BLaER1 (cell line): Measurements from ENCODE around the gene FAM228B.
"Not testable (repeated sequence)": the region's sequence is repeated elsewhere in the genome, so short reads cannot be mapped to it uniquely, and the experiment has no call there.

Experiments used
- H3K27ac ChIP-seq: shearing (Covaris generic); formaldehyde crosslinking; 2 replicates; pipeline ENCODE4 v1.8.1; 2022
- H3K27me3 ChIP-seq: shearing (Covaris generic); formaldehyde crosslinking; 2 replicates; pipeline ENCODE4 v1.8.1; 2022
- H3K36me3 ChIP-seq: shearing (Covaris generic); formaldehyde crosslinking; 2 replicates; pipeline ENCODE4 v1.8.1; 2022
- H3K4me1 ChIP-seq: shearing (Covaris generic); formaldehyde crosslinking; 2 replicates; pipeline ENCODE4 v1.8.1; 2022
- H3K4me2 ChIP-seq: shearing (Covaris generic); formaldehyde crosslinking; 2 replicates; pipeline ENCODE4 v1.8.1; 2022
- H3K4me3 ChIP-seq: shearing (Covaris generic); formaldehyde crosslinking; 2 replicates; pipeline ENCODE4 v1.8.1; 2022
- H3K9ac ChIP-seq: shearing (Covaris generic); formaldehyde crosslinking; 2 replicates; pipeline ENCODE4 v1.8.1; 2022
- H3K9me3 ChIP-seq: shearing (Covaris generic); formaldehyde crosslinking; 2 replicates; pipeline ENCODE4 v1.8.1; 2022
- H4K20me1 ChIP-seq: shearing (Covaris generic); formaldehyde crosslinking; 2 replicates; pipeline ENCODE4 v1.8.1; 2022
- Cebpa-rat ChIP-seq: shearing (Covaris generic); IDR thresholded peaks from 2 replicates; pipeline ENCODE4 v1.8.1; 2022

The FAM228B gene

DNA sequence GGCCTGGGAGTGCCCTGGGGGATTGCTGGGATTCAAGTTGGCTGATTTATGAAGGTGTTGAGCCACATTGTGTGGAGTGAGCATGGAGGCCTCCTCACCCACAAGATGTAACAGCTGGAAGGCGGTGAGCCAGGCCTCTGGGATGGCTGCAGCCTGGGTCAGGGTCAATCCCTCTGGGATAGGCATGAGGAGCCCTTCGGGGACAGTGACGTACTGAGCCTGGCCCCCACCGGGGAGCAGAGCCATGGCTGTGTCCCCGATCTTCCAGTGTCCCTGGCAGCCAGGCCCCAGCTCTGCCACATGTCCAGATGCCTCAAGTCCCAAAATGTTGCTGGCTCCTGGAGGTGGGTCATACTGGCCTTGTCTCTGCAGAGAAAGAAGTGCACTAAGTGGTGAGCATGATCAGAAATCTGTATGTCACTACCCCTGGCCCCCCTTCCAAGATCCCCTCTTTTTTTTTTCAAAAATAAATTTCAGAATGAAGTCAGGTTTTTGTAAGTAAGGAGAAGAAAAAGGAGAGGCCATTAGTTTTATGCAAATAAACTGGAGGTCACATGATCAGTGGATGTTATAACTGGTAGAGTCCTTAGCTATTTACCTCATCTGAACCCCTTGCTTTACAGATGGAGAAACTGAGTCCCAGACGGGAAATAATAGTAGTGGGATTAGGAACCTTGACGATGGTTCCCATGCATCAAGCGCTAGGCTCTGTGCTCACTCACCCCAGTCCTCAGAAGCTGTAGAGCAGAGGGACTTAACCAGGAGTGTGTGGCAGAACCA is 40.3 kb upstream of the FAM228B start:
- Histone ChIP-seq H3K9ac (no peak overlapping the region), H3K27me3 (no peaks in the 10 kb centered on the region), H3K4me3 (no peak overlapping the region; the same call in 1 of the 2 replicates), H3K9me3 (no peaks in the 10 kb centered on the region), H3K4me1 (peaks cover 26% of the 10 kb centered on the region), H3K4me2 (peak overlapping the region; percentile 92), H3K27ac (peak overlapping the region; percentile 69; the same call in 1 of the 2 replicates), H4K20me1 (no peaks in the 10 kb centered on the region), H3K36me3 (peaks cover 40% of the 10 kb centered on the region)
- TF ChIP-seq Cebpa-rat: no peak

DNA sequence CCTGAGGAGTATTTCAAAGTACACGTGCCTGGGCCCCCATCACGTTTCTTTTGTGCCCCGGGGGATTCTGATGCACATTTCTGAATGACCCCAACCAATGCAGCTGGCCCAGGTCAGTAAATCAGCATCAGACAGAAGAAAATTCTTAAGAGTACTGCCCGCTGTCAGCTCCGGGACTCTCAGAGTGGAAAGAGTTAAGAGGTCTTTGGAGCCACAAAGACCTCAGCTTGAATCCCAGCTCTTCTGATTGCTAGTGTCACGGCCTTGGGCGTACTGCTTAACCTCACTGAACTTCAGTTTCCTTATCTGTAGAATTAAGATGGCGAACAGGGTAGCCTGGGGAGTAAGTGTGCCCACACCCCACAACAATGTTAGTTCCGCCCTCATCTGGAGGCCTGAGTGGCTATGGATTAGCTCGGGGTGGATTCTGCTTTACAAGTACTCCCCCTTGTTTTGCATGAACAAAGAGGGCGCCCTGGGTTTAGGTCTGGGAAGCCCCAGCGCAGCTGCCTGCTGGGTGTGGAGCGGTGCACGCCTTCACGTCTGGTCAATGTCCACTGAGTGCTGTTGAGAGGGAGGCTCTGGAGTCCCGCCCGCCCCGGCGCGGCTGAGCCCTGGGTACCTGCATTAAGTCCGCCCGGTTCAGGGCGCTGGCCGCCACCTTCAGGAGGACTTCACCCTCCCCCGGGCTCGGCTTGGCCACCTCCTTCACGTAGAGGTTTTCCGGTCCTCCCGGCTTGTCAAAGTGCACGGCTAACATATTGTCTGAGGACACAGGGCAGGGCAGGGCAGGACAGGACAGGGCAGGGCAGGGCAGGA is 39.5 kb upstream of the FAM228B start:
- H3K9me3 ChIP-seq: no peaks in the 10 kb centered on the region
- H3K36me3 ChIP-seq: peaks cover 48% of the 10 kb centered on the region
- H3K27ac ChIP-seq: peak overlapping the region; percentile 69
- peaks cover 18% of the 10 kb centered on the region for H3K4me1 ChIP-seq
- peak overlapping the region; percentile 81 for H3K9ac ChIP-seq
- H3K27me3 ChIP-seq: no peaks in the 10 kb centered on the region
- peak overlapping the region; percentile 92 for H3K4me2 ChIP-seq
- H3K4me3 ChIP-seq: peak overlapping the region; percentile 73
- TF ChIP-seq Cebpa-rat: no peak
- no peaks in the 10 kb centered on the region for H4K20me1 ChIP-seq

DNA sequence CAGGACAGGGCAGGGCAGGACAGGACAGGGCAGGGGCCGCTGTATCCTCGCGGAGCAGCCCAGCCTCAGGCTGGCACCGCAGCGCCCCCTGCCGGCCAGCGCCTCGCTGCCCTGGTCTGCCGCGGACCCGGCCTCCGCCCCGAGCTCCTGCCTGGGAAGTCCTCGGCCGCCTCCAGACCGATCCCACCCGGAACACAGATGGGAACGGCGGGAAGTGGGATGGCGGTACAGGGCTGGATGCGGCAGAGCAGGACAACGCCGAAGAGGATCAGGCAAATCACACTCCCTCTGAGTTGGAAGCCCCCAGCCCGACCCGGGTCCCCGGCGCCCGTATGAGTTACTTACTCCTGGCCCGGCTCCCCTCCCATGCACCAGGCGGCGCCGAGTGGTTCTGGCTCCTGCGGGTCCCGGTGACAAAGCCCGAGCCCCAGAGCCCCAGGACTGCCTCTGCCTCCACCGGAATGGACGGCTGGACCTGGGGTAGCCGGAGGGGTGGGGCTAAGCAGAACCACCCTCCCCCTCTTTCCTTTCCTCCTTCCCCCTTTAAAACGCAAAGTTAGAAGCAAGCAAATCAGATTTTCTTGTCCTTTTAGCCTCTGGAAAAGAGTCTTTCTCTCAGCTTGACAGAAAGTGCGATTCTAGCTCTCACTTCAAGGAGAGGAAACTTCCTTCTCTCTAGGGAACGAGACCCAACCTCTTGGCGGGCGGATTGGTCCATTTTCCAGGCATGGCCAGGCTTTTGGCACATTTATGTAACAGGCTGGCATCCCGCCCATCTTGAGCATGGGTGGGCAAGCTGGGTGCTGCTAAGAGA is 38.7 kb upstream of the FAM228B start, which contains the start of gene TP53I3:
Gene TP53I3 (minus strand): TSS at position 449 of the 814 bp plus-strand sequence. CDS start 508 bp downstream, outside the sequence.
- peak within 1 kb of the TSS; percentile 69 for H3K27ac ChIP-seq
- no peak for TF ChIP-seq Cebpa-rat

DNA sequence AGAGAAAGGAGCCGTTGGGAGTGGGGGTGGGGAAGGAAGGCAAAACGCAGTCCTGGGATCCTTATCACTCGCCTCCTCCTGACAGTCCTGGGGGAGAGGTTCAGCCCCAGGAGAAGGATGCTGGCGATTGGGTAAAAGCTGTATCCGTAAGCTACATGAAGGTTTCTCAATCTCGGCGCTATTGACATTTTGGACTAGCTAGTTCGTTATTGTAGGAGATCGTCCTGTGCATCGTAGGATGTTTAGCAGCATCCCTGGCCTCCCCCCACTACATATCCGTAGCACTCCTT is 38.1 kb upstream of the FAM228B start:
- no peak overlapping the region; the same call in 1 of the 2 replicates for H3K27ac ChIP-seq
- no peaks in the 10 kb centered on the region for H3K9me3 ChIP-seq
- no peaks in the 10 kb centered on the region for H3K27me3 ChIP-seq
- H4K20me1 ChIP-seq: no peaks in the 10 kb centered on the region
- H3K36me3 ChIP-seq: peaks cover 51% of the 10 kb centered on the region
- peak overlapping the region; percentile 92 for H3K4me2 ChIP-seq
- TF ChIP-seq Cebpa-rat: no peak
- H3K9ac ChIP-seq: peak overlapping the region; percentile 81
- peak overlapping the region; percentile 73 for H3K4me3 ChIP-seq
- peaks cover 18% of the 10 kb centered on the region for H3K4me1 ChIP-seq

More for the DNA sequence above, 38.7 kb upstream of the FAM228B start, which contains the start of gene TP53I3:
- H3K9ac ChIP-seq: peak within 1 kb of the TSS; percentile 81
- H3K27me3 ChIP-seq: no peaks in the 10 kb centered on the region
- H3K9me3 ChIP-seq: no peaks in the 10 kb centered on the region
- peaks cover 18% of the 10 kb centered on the region for H3K4me1 ChIP-seq
- no peaks in the 10 kb centered on the region for H4K20me1 ChIP-seq
- H3K4me2 ChIP-seq: peak within 1 kb of the TSS; percentile 92
- H3K36me3 ChIP-seq: peaks cover 53% of the 10 kb centered on the region
- H3K4me3 ChIP-seq: peak within 1 kb of the TSS; percentile 73

DNA sequence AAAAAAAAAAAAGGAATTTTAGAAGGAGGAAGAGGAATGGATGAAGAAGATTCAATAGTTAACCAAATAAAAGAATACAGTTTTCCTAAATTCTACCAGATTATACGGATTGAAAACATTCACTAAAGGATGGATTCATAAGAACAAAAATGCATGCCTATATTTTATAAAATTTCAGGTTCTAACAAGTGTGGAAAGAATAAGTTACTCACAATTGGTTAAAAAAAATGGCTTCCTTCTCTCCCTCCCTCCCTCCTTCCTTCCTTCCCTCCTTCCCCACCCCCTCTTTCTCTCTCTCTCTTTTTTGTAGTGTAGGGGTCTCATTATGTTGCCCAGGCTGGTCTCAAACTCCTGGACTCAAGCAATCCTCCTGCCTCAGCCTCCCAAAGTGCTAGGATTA is 37.0 kb upstream of the FAM228B start:
- no peak for TF ChIP-seq Cebpa-rat
- Histone ChIP-seq H3K9ac (no peak overlapping the region), H3K27me3 (no peaks in the 10 kb centered on the region), H3K4me3 (no peak overlapping the region), H3K9me3 (no peaks in the 10 kb centered on the region), H3K27ac (no peak overlapping the region), H4K20me1 (no peaks in the 10 kb centered on the region), H3K4me2 (no peak overlapping the region), H3K4me1 (peaks cover 18% of the 10 kb centered on the region), H3K36me3 (peaks cover 43% of the 10 kb centered on the region)

DNA sequence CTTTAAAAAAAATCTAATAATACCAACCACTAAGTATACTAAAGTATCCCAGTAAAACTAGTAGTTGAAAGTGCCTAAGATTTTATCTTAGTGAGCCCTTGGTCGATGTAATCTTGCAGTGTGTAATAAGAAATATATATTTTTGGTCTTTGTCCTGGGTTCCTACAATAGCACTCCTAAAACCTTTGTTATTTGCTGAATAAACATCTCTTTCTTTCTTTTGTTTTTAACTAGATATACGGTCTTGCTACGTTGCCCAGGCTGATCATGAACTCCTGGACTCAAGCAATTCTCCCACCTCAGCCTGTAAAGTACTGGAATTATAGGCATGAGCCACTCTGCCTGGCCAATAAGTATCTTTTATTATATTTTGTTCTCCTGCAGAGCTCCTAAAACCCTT is 36.2 kb upstream of the FAM228B start:
- TF ChIP-seq Cebpa-rat: no peak
- Histone ChIP-seq H3K27me3 (no peaks in the 10 kb centered on the region), H3K4me3 (no peak overlapping the region), H3K4me2 (no peak overlapping the region), H3K4me1 (peaks cover 18% of the 10 kb centered on the region), H3K27ac (no peak overlapping the region), H3K9me3 (no peaks in the 10 kb centered on the region), H3K9ac (no peak overlapping the region), H4K20me1 (no peaks in the 10 kb centered on the region), H3K36me3 (peaks cover 35% of the 10 kb centered on the region)

DNA sequence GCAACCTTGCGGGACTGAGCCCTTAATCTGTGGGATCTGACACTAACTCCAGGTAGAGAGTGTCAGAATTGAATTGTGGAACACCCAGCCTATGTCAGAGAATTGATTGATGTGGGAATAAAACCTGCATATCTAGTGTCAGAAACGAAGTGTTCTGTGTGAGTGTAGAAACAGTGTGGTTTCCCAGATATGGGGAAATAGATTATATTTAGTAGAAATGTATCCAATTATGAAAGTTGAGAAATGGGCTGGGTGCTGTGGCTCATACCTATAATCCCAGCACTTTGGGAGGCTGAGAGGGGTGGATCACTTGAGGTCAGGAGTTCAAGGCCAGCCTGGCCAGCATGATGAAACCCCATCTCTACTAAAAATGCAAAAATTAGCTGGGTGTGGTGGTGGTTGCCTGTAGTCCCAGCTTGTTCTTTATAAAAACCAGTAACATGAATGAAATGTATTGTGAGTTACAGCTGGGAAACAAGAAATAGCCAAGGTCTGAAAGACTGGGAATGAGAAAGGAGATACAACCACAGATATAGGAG is 34.4 kb upstream of the FAM228B start:
- H3K27me3 ChIP-seq: no peaks in the 10 kb centered on the region
- H3K4me2 ChIP-seq: no peak overlapping the region
- no peak for TF ChIP-seq Cebpa-rat
- no peak overlapping the region for H3K9ac ChIP-seq
- no peaks in the 10 kb centered on the region for H3K9me3 ChIP-seq
- H3K4me1 ChIP-seq: peaks cover 9% of the 10 kb centered on the region
- no peak overlapping the region for H3K27ac ChIP-seq
- peaks cover 34% of the 10 kb centered on the region; the same call in 1 of the 2 replicates for H3K36me3 ChIP-seq
- no peak overlapping the region for H3K4me3 ChIP-seq
- no peaks in the 10 kb centered on the region for H4K20me1 ChIP-seq

DNA sequence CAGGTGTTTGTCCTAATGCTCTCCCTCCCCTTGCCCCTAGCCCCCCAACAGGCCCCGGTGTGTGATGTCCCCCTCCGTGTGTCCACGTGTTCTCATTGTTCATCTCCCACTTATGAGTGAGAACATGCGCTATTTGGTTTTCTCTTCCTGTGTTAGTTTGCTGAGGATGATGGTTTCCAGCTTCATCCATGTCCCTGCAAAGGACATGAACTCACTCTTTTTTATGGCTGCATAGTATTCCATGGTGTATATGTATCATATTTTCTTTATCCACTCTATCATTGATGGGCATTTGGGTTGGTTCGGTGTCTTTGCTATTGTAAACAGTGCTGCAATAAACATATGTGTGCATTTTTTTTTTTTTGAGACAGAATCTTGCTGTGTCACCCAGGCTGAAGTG is 30.0 kb upstream of the FAM228B start:
- not testable (repeated sequence) for H3K9ac ChIP-seq, H3K4me1 ChIP-seq, H3K4me2 ChIP-seq, H3K9me3 ChIP-seq, H3K4me3 ChIP-seq, H4K20me1 ChIP-seq, H3K27ac ChIP-seq, H3K27me3 ChIP-seq
- H3K36me3 ChIP-seq: peaks cover 52% of the 10 kb centered on the region

DNA sequence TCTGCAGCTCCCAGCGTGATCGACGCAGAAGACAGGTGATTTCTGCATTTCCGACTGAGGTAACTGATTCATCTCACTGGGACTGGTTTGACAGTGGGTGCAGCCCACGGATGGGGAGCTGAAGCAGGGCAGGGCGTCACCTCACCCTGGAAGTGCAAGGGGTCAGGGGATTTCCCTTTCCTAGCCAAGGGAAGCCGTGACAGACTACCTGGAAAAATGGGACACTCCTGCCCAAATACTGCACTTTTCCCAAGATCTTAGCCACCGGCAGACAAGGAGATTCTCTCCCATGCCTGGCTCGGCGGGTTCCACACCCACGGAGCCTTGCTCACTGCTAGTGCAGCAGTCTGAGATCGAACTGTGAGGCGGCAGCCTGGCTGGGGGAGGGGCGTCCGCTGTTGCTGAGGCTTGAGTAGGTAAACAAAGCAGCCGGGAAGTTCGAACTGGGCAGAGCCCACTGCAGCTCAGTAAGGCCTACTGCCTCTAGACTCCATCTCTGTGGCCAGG is 28.0 kb upstream of the FAM228B start:
- H3K9me3 ChIP-seq, H3K4me1 ChIP-seq, H3K9ac ChIP-seq, H3K4me3 ChIP-seq, H3K27me3 ChIP-seq, H4K20me1 ChIP-seq, H3K27ac ChIP-seq, H3K4me2 ChIP-seq: not testable (repeated sequence)
- H3K36me3 ChIP-seq: peaks cover 35% of the 10 kb centered on the region

DNA sequence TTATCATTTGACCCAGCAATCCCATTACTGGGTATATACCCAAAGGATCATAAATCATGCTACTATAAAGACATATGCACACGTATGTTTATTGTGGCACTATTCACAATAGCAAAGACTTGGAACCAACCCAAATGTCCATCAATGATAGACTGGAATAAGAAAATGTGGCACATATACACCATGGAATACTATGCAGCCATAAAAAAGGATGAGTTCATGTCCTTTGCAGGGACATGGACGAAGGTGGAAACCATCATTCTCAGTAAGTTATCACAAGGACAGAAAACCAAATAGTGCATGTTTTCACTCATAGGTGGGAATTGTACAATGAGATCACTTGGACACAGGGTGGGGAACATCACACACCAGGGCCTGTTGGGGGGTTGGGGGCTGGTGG is 22.5 kb upstream of the FAM228B start:
- peaks cover 16% of the 10 kb centered on the region for H3K9me3 ChIP-seq
- H3K27me3 ChIP-seq, H4K20me1 ChIP-seq, H3K9ac ChIP-seq, H3K4me2 ChIP-seq, H3K27ac ChIP-seq, H3K4me1 ChIP-seq, H3K4me3 ChIP-seq: not testable (repeated sequence)
- peaks cover 36% of the 10 kb centered on the region for H3K36me3 ChIP-seq
